K562 (cell line): ENCODE measurements around the gene GREB1.

Experiments
- BCLAF1 ChIP-seq, 2 experiments: fragments of 450-650 bp in 1 of 2; IDR thresholded peaks; 2 replicates each; pipeline ENCODE4 v1.6.1; 2011 to 2017; ENCODE audit warnings: low read depth in 2 of 2, antibody characterized with exemption in 1 of 2, borderline replicate concordance in 1 of 2, low read length in 1 of 2, mild to moderate bottlenecking in 1 of 2, mixed read lengths in 1 of 2; ENCODE audit not compliant: control insufficient read depth in 1 of 2
- CTCF ChIP-seq, 3 experiments: IDR thresholded peaks in 2 of 3; conservative IDR thresholded peaks in 1 of 3; 2 replicates each; pipeline ENCODE4 v1.5.1; 2011 to 2012; ENCODE audit warnings: low read length in 3 of 3, mild to moderate bottlenecking in 3 of 3, control low read depth in 2 of 3, improper control_type of control experiment in 1 of 3, inconsistent platforms in 1 of 3, low read depth in 1 of 3, mixed read lengths in 1 of 3, moderate library complexity in 1 of 3; ENCODE audit not compliant: insufficient read depth in 2 of 3
- HMGXB4 ChIP-seq: sonication (generic); formaldehyde crosslinking; IDR thresholded peaks from 2 replicates; pipeline ENCODE4 v1.8.1; 2023; ENCODE audit warnings: mild to moderate bottlenecking, missing genetic modification reagents
- MED1 ChIP-seq: sonication (generic); formaldehyde crosslinking; IDR thresholded peaks from 2 replicates; pipeline ENCODE4 v1.8.1; 2023; ENCODE audit warnings: missing genetic modification reagents, borderline replicate concordance
- MTA2 ChIP-seq: fragments of 450-650 bp; IDR thresholded peaks from 2 replicates; pipeline ENCODE4 v1.6.1; 2016; ENCODE audit warnings: low read depth
- NFIC ChIP-seq: fragments of 450-650 bp; IDR thresholded peaks from 2 replicates; pipeline ENCODE4 v1.6.1; 2017; ENCODE audit warnings: mild to moderate bottlenecking, inconsistent platforms
- SRF ChIP-seq, 2 experiments: fragments of 250-450, 450-650 bp in 1 of 2; sonication (Bioruptor Pico) in 1 of 2; sonication (generic) in 1 of 2; formaldehyde crosslinking; IDR thresholded peaks; 2 replicates each; pipeline versions ENCODE4 v1.5.0 to v1.5.1; 2020 to 2022; ENCODE audit warnings: mild to moderate bottlenecking in 1 of 2, missing genetic modification reagents in 1 of 2
- ZBTB40 ChIP-seq, 2 experiments: fragments of 450-650 bp in 1 of 2; sonication (generic) in 1 of 2; formaldehyde crosslinking in 1 of 2; IDR thresholded peaks; 2 replicates each; pipeline versions ENCODE4 v1.7.1 to v1.9.0; 2016 to 2022; ENCODE audit warnings: inconsistent platforms in 1 of 2, mild to moderate bottlenecking in 1 of 2, missing genetic modification reagents in 1 of 2
- ZBTB9 ChIP-seq: fragments of 450-650 bp; formaldehyde crosslinking; IDR thresholded peaks from 2 replicates; pipeline ENCODE4 v1.4.0; 2020; ENCODE audit warnings: mild to moderate bottlenecking, moderate library complexity
- ZNF76 ChIP-seq: fragments of 250-450 bp; sonication (Bioruptor Pico); IDR thresholded peaks from 2 replicates; pipeline ENCODE4 v1.4.0; 2020; ENCODE audit warnings: mild to moderate bottlenecking, moderate library complexity, borderline replicate concordance

GRCh38 chr2:11569636-11570035, 35.8 kb downstream of the GREB1 start:
- TF ChIP-seq SRF (CRISPR knock-in tag; IDR thresholded peaks at IDR 0.05), result no peak
- no peak for TF ChIP-seq BCLAF1 (IDR thresholded peaks at IDR 0.05; ENCODE audit: borderline replicate concordance in 1 of 2, control insufficient read depth in 1 of 2, low read depth in 2 of 2, low read length in 1 of 2)
- TF ChIP-seq MED1 (CRISPR knock-in tag), result no peak
- TF ChIP-seq HMGXB4 (CRISPR knock-in tag), result no peak
- TF ChIP-seq CTCF (IDR thresholded peaks at IDR 0.05 in 2 of 3, conservative IDR thresholded peaks at IDR 0.05 in 1 of 3; ENCODE audit: insufficient read depth in 2 of 3, low read depth in 1 of 3, low read length in 3 of 3), result no peak
- TF ChIP-seq ZNF76 (CRISPR knock-in tag), result no peak
- TF ChIP-seq MTA2, result no peak
- TF ChIP-seq ZBTB40 (IDR thresholded peaks at IDR 0.05), result no peak
- TF ChIP-seq ZBTB40 (CRISPR knock-in tag; IDR thresholded peaks at IDR 0.05), result no peak
- no peak for TF ChIP-seq ZBTB9
- TF ChIP-seq NFIC, result no peak
